M059J (cell line): ENCODE results near the gene IFNK. TPM values are rescaled to one million over a fixed set of nuclear protein-coding genes. Genes with fewer than 3 reads are reported as not detected.
A peak's percentile ranks its signal among the peaks of the same experiment; 100 is the strongest.
"Not testable (repeated sequence)": the region's sequence is repeated elsewhere in the genome, so short reads cannot be mapped to it uniquely, and the experiment has no call there.

Experiments
- DNase-seq: peaks from one replicate; pipeline ENCODE4 v3.0.0-alpha.2; 2012; ENCODE audit warnings: low read depth
- total RNA-seq: library from RNA; depleted of rRNA; stranded (reverse); fragments of >200 nt; shearing (Covaris generic); gene quantifications from 2 replicates; pipeline ENCODE4 v1.2.3, GENCODE V29; 2014; rRNA removed

IFNK gene, protein sequence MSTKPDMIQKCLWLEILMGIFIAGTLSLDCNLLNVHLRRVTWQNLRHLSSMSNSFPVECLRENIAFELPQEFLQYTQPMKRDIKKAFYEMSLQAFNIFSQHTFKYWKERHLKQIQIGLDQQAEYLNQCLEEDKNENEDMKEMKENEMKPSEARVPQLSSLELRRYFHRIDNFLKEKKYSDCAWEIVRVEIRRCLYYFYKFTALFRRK
- total RNA-seq, result not detected in 2 replicates

DNA sequence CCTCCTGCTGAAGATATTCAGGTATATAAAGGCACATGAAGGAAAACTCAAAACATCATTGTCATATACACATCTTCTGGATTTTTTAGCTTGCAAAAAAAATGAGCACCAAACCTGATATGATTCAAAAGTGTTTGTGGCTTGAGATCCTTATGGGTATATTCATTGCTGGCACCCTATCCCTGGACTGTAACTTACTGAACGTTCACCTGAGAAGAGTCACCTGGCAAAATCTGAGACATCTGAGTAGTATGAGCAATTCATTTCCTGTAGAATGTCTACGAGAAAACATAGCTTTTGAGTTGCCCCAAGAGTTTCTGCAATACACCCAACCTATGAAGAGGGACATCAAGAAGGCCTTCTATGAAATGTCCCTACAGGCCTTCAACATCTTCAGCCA lies at the start of gene IFNK:
TSS of gene IFNK (plus strand) at position 55 of the 400 bp plus-strand sequence. CDS start at position 102, 47 bp downstream.
- DNase-seq, result no peak

DNA sequence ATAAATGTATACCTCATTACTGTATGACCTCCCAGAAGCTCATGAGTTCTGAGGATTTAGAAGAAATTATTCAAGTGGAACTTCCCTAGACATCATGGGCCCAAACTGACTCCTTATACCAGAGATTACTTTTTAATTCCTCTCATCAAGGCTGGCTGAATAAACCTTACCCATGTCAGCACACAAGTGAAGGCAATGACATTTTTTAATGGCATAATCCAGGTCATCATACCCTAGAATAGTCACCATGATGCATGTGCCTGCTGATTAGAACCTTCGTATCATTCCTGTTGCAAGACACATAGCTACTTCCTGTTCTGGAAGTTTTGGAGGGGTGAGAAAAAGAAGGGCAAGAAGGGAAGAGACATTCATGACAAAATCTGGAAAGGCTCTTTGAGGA lies 49.8 kb upstream of the IFNK start:
- no peak for DNase-seq

DNA sequence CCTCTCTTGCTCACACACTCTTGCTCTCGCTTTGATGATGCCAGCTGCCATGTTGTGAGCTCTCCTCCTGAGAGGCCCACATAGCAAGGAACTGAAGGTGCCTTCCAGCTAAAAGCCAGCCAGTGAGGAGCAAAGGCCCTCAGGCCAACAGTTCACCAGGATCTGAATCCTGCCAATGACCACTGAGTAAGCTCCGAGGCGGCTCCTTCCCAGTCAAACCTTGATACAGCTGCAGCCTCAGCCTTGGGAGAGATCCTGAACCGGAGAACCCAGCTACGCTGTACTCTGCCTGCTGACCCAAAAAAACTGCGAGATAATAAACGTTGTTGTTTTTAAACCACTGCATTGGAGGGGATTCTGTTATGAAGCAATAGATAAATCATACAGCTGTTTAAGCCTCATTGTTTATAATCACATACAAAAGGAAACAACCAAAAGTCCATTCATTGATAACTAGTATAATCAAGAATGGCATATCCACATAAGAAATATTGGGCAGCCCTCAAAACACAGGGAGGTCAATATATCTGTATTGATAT lies 49.0 kb upstream of the IFNK start:
- no peak for DNase-seq

- DNase-seq, result no peak
Observed at GRCh38 chr9:27476870-27477515, 47.1 kb upstream of the IFNK start.

- DNase-seq, result no peak
Observed at GRCh38 chr9:27478322-27478721, 45.8 kb upstream of the IFNK start.

GRCh38 chr9:27482709-27483108 lies 41.4 kb upstream of the IFNK start:
- DNase-seq, result no peak

GRCh38 chr9:27483576-27483975 lies 40.5 kb upstream of the IFNK start:
- DNase-seq, result no peak

DNA sequence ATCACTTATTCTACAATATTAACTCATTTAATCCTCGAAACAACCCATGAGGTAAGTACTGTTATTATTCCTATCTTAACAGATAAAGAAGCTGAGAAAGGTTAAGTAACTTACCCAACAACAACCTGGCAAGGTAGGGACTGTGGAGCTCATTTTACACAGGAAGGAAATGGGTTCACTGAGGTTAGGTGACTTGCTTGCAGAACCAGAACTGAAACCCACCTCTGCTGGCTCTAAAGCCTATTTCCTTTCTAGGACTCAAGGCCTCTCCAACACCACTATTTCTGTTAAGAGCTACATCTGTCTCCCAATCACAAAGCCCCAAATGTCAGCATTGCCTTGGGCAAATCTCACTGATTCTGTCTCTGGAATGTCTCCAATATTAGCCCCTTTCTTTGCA lies 38.9 kb upstream of the IFNK start:
- no peak for DNase-seq

DNA sequence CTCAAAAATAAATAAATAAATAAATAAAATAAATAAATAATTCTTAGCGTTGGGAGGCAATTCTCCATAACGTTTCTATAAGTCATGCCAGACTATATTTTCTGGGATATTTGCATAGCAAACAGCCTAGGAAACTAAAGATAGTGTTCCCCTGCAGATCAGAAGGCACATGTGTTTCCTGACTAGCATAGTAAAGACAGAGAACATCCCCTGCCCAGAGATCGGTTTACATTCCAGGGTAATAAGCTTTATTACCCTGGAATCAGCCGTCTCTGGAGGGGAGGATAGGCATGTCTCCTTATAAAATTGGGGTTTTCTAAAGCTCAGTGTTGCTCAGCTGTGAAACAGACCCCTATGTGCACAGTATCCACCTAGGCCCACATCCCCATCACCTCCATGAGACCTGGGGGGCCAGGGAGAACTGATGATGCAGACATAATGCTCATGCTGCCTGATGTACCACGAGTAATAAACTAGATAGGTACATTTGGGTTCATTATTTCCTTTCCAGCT lies 36.9 kb upstream of the IFNK start:
- no peak for DNase-seq

GRCh38 chr9:27487927-27488326 lies 36.2 kb upstream of the IFNK start:
- DNase-seq, result no peak

DNA sequence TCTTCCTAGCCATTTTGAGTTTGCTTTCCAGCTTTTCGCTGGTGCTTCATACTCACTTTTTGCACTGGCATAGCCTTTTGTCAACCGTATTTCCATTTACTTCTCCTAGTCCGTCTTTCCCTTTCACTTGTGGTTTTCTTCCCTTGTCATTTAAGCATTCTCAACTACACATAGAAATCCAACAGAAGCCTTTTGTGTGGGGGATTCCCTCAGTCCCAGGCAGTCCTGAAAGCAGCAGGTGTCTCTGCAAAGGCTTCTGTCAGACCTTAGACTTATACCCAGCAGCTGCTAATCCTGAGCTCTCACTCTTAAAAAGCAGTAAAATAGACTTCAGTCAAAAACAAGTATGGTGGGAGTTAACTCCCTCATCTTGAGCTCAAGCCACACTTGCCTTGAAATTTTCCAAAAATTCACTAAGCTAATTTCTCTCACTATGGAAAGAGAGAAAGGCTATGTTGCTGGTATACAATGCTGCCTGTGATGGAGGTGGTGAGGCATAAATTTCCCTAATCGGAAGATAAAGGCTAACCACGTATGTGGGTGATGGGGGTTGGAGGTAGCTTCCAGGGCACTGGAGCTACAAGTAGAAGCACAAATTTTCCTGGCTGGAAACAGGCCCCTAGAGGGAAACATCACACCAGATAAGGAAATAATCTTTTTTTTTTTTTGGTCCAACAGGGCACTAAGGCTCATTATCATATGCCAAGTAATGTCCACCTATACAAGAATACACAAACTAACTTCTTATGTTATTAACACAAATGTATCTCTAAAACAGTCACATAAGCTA lies 34.8 kb upstream of the IFNK start:
- no peak for DNase-seq

GRCh38 chr9:27491154-27491553 lies 32.9 kb upstream of the IFNK start:
- no peak for DNase-seq

DNA sequence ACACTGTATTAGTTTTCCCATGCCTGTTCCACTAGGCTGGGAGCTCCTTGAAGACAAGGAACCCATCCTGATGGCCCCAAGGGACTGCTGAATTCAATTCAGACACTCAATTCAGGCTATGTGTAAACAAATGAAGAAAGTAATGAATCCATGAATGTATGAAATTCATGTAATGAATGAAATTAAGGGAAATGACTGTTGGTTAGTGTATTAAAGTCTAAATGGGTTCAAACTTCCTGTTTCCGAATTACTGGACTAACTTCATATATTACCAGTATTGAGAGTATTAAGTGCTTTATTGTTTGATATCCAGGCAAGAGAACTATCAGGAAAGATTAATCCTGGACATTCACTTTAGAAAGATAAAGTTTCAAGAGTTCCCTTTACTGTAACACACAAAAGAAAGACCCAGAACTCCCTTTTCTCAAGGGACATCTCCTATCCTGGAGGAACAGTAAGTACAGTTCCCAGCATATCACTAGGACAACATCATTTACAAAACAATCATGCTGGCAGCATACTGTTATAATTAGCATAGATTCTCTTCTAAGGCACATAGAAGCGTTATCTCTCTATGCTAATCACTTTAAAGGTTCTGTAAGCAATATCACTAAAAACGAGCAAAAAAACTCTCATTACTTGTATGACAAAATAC lies 28.5 kb upstream of the IFNK start:
- DNase-seq, result no peak

GRCh38 chr9:27496135-27496504 lies 28.0 kb upstream of the IFNK start:
- no peak for DNase-seq

GRCh38 chr9:27497883-27498417 lies 26.1 kb upstream of the IFNK start:
- no peak for DNase-seq

DNA sequence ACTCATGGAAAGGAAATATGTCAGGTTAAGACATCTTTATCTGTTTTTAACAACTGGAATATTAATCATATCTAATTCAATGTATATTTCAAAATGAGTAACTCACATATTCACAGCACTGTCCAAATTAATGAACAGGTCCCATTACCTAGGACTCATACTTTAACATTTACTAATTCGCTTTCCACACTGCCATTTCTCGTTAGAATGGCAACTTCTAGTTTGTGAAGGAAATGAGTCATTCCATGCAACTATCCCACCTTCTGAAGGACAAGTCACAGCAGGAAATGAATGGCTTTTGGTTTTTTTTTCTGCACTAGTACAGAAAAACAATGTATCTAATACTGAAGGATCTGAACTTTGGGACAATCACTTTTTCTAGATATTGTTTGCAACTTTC lies 24.6 kb upstream of the IFNK start:
- DNase-seq, result peak; percentile 82

GRCh38 chr9:27500902-27501301 lies 23.2 kb upstream of the IFNK start:
- DNase-seq, result not testable (repeated sequence)

GRCh38 chr9:27503623-27504022 lies 20.5 kb upstream of the IFNK start:
- DNase-seq, result no peak

- no peak for DNase-seq
Observed at GRCh38 chr9:27504259-27504658, 19.8 kb upstream of the IFNK start.

- peak; percentile 68 for DNase-seq
Observed at GRCh38 chr9:27505744-27506161, 18.3 kb upstream of the IFNK start.

DNA sequence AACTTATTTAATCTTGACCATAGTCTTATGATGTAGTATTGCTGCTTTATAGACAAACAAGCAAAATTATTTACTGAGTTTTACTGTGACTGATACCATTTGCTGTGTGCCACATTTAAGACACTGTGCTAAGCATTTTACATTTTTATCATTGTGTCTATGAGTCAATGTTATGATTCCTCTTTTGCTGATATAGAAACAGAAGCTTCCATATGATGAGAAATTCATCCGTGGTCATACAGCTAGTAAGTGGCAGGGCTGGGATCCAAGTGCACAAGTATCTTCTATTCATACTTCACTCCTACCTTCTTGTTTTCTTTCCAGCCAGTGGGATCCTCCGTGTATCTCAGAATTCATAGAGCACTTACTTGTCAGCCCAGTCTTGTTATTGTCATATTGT lies 17.1 kb upstream of the IFNK start:
- DNase-seq, result no peak

- DNase-seq, result peak; percentile 15
Observed at GRCh38 chr9:27510780-27511179, 13.3 kb upstream of the IFNK start.
